HG03520 (cell line): ENCODE measurements around the gene PHACTR1.
"Not testable (repeated sequence)": the region's sequence is repeated elsewhere in the genome, so short reads cannot be mapped to it uniquely, and the experiment has no call there.

Source experiments
- ATAC-seq: cut with Tn5 transposase; IDR thresholded peaks from one replicate; pipeline ENCODE4 v1.9.1; 2021; ENCODE audit warnings: mild to moderate bottlenecking, moderate library complexity; ENCODE audit not compliant: unreplicated experiment

The PHACTR1 gene

DNA sequence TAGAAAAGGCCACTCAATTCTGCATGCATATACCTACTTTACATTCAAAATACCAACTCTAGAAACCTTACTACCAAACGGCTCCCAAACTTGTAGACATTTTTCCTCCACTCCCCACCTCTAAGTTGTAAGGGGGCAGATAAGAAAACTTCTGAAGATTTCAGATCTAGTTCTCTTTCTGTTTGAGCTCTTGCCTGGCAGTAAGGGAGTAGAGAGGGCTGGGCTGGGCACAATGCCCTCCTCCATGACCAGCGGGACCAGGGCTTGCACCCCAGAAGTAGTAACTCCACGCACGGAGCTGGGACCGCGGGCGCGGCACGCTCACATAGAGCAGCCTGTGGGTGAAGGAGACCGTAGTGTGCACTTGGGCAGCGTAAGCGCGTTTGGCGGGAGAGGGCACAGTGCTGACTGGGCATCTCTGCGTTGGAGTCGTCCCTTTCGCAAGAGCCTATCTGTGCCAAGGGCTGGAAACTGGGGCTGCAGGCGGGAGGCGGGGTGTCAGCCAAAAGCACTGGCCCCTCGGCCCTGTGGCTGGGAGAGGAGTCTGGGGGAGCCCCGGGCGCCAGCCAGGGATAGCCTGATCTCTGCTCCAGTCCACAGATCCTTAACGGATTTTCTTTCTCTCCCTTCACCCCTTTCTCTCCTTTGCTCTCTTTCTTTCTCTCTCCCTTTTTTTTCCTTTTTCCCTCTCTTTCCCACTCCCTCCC is 32.4 kb downstream of the PHACTR1 start:
- ATAC-seq: no peak

DNA sequence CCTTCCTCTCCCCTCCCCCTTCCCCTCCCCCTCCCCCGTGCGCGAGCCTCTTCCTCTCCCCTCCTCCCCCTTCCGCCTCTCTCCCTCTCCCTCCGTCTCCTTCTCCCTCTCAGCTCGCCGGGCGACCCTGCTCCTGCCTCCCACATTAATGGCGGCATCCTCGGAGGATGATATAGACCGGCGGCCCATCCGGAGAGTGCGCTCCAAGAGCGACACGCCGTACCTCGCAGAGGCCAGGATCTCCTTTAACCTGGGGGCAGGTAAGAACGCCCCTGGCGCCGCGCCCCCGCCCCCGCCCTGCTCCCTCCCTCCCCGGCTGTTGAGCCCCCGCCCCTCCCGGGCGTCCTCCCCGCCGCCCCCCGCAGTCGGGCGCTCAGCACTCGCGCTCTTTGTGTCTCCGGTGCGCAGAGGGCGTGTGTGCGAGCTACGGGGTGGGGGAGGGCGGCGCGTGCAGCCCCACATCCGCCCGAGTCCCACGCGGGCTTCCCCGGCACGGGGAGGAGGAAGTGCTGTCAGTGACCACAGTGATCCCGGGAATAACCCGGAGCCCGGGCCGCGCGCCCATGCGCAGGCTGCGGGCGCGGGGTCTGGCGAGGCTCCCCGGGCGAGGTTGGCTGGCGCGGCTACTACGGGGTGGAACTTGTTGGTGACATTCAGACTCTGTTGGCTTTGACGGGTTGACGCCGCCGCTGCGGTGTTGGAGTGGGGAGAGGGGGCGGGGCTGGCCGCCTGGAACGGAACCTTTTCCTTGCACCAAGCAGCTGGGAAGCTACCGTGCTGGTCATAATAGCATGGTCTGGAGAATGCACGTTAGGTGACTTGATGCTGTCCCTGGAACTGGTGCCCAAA is 33.2 kb downstream of the PHACTR1 start:
- no peak for ATAC-seq

DNA sequence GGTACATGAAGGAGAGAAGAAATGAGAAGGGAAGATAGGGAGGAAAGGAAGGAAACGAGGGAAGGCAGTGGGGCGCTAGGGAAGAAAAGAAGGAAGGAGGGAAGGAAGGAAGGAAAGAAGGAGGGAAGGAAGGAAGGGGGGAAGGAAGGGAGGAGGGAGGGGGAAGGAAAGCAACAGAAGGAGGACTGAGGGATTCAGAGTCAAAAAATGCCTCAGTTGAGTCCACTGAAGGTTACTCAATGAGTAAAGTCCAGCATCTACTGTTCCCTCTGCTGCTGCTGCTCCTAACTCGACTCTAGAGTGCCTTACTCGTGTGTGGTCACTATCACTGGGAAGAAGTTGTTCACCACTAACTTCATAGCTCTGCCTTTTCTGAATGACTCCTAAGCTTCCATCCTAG is 33.8 kb downstream of the PHACTR1 start:
- no peak for ATAC-seq

DNA sequence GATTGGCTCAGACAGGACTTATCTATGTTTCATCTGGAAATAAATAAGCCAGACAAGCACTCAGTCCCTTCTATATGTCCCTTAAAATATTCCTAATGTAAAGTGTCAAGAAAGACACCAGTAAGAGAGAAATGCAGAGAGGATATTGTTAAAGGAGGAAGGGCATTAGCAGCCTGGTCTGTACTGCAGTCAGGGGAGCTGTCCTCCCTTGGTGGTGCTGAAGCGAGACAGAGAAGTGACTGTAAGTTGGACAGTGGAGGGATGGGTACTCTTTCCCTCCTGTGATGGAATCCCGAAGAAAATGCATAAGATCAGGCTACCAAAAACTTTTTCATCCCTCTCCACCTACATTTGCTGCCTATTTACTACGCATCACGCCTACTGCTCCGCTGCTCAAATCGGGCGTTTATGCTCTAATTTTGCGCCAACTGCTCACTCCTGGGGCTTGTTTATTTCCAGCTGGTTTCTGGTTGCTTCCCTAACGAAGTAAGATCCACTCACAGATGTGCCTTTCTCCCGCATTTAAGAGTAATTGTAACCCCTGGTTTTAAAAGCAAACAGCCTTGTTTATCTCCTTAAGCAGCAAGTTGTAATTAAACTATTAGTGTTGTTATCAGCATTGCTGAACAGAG is 35.2 kb downstream of the PHACTR1 start:
- no peak for ATAC-seq

DNA sequence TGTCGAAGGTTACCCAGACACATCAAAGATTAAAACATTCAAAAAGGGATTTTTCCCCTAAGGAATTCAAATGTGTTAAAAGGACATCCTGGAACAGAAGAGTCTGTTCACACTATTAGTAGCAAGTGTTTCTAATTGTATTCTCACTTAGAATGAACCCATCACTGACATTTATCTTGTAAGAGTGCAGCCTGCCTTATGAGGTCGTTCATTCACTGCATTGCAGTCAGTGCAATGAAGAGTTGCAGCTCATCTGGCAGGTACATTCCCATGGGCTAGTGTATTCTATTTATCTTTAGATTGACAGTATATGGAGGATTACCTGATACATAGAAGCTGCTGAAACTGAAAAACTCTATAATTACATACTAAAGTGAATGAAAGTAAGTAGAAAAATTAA is 36.5 kb downstream of the PHACTR1 start:
- no peak for ATAC-seq

DNA sequence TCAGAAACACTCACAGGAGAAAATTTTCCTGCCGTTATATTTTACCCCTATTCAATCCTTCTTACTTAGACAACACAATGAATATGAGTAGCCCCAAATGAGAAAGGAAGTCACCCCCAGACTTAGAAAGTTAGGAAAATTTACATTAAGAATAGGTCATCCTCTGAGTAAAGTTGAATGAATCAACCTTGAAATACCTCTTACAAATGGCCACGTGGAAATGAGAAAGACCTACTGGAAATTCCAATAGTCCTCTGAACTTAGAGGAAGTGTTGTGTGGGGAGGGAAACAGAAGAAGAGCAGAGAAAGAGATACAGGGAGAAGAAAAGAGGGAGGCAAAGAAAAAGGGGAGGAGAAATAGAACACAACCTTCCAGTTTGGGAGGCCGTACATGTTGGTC is 43.7 kb downstream of the PHACTR1 start:
- no peak for ATAC-seq

DNA sequence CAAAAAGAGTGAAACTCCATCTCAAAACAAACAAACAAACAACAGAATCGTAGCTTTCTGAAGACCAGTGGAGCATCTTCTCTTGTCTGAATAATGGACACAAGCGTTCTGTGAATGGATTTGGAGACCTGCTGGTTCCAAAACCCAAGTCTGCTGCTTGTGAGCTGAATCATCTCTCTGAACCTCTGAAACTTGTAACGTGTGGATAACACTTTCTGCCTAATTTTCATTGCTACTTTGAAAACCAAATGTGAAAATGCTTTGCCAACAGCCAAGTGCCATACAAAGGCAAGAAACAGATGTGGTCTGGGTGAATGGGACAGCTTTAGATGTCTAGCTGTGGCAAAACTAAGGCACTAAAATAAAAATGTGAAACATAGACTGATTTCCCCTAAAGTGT is 44.3 kb downstream of the PHACTR1 start:
- no peak for ATAC-seq

DNA sequence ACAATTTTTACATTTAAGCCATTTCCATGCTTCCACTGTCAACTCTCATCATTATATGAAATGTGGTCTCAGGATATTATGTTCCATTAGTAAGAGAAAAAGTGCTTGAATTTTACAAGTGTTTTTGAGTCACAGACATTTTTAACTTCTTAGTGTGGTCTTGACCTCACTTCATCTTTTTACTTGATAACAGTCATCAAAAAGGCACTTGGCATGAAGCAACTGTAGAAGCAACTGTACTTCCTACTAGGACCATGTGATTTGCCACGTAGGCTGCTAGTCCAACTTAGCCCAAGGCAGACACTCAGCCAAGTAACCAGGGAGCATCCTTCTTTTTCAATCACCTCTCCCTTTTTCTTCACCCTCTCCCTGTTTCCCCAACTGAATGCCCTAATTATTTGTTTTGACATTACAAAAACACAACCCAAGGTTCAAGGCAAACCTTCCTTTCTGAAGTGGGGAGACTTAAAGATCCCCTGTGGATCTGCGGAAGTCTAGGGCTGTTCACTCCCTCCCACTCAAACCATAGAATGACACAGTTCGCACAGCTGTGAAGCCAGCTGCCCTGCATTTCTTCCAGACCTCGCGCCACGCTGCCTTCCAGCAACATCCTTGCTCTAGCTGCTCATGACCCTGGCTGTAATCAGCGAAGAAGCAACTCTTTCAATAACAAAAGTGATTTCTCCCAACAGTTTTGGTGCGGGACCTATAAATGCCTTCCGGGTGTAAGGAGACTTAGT is 45.0 kb downstream of the PHACTR1 start:
- ATAC-seq: no peak

DNA sequence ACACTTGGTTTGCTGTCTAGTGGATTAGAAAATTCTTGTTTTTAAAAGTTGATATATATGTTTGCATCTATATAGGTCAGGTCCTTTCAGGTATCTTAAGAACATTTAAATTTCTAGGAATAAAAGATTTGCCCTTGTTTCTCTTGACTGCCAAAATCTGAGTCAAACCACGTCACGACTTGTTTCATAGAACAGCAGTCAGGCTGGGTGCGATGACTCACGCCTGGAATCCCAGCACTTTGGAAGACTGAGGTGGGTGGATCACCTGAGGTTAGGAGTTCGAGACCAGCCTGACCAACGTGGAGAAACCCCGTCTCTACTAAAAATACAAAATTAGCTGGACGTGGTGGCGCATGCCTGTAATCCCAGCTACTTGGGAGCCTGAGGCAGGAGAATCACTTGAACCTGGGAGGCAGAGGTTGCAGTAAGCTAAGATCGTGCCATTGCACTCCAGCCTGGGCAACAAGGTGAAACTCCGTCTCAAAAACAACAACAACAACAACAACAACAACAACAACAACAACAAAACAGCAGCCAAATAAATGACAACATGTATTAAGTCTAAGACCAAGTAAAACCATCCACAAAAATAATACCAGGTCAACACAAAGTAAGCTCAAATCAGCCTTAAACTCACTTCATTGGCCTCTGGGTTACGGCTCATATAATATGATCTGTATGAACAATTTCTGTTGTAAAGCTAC is 46.3 kb downstream of the PHACTR1 start:
- ATAC-seq: not testable (repeated sequence)

DNA sequence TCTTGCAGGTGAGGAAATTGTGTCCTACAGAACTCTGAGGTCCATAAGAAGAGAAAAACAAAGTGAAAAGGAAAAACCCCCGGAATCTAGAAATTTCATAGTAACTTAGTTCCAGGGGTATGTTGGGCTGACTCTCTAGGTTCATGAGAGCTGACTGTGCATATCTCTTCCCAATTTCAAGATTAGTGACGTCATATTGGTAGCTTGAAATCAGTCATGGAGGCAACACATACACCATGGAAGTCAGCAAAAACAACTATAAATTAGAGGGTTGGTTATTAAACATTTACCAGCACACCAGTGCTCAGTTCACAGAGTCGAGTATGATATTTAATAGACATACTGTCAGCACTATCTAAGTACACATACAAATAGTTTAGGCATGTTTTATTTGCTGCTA is 49.8 kb downstream of the PHACTR1 start:
- ATAC-seq: no peak

DNA sequence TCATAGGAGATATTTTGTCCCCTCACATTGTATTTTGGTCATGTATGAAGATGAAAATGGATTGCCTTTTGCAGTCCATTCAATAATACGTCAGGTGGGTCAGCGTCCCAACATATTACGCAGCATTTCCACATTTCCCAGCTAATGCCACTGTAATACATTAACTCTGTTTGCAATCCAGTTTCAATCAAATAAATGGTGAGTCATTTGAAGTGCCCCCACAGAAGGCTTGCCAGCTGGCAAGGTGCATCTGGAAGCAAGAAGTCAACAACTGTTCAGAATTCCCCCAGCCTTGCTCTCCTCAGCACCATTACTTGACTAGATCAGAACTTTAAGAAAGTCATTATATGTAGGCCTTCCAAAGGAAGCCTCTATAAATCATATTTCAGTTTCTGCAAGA is 50.4 kb downstream of the PHACTR1 start:
- ATAC-seq: no peak

DNA sequence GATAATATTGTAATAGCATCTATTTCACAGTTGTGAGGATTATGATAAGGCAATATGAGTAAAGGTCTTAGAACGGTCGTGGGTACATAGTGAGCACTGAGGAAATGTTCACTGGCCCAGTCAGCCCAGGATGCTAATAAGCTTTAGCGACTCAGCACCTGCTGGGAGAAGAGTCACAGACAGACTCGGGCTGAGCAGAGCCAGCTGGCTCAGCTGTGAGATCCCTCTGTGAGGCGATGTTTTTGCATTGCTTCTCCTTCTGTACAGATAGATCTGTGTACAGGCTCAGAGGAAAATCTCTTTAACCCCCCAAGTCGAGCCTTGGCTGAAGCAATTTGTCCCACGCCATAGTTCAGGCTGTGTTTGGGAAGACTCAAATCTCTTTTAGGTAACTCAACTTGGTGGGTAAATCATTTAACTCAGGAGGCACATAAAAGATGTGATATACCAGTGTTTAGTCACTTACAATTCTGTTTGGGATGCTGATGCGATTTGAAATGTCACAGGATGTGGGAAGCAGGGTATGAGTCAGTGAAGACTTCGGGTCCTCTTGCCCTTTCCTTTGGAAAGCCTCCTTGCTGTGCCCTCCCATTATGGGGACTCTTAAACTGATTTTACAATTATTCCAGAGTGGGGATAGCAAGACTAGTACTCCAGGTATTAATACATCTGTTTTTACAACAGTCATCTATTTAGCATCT is 53.1 kb downstream of the PHACTR1 start:
- ATAC-seq: no peak

DNA sequence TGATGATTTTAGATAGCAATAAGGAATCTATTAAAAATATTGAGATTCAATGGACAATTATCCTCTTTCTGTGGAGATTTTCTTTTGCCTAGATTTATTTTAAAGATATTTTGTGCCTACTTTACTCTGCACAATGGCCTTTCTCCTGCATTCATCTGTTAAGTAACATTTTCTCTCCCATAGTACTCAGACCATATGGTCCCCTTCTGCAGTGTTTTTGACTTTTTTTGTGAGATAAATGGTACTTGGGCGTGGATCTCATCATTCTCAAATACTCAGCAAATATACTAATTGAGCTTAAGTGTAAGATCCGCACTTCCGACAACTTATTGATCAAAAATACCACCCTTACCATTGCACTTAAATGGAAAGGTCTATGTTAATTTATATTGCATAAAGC is 55.8 kb downstream of the PHACTR1 start:
- no peak for ATAC-seq

DNA sequence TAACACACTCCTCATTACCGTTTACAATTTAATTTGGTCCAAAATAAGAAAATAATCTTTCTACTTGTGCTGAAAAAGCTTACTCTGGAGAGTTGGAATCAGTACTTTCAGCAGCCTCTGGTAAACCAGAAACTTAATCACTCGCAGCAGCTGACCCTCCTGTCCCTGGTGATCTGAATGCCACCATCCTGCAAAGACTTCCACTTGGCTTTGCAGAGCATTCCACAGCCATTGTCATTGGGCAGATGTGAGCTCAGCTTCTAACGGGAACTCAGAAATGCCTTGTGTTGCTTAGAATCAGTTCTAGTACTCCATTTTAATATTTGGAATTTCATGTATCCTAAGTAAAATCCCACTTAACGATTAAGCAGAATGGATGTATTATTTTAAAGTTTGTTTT is 59.7 kb downstream of the PHACTR1 start:
- no peak for ATAC-seq

DNA sequence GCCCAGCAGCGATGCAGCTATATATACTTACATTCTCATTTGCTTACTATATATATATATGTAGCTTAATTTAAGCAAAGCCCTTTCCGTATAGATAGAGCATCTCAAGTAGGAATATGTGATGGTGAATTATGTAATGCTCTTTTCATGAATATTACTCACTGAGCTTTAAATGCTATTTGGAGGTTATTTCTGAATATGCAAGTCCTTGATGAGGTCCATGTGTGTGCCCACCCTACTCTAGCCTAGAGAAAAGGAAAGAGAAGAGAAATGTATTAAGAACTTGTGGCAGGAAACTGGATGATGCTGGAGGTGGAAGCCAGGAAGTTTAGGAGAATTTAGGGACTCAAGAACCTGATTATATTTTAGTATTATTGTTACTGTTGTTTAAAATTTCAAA is 63.2 kb downstream of the PHACTR1 start:
- ATAC-seq: no peak

DNA sequence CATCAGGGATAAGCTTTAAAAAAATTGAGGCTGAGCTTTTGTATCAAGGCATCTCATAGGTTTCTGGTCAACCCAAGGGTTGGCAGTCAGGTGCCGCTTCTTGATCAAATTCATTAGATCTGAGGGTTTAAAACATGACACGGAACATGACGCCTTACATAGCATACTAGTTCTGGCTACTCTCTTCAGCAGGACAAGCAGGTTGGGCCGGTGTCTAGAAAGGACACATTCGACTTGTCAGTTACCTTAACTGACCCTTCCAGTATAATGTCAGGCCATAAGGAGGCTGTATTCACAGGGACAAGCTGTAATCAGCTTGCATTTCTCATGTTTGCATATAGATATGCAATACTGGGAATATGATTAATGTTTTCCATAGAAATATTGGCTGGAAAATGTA is 65.6 kb downstream of the PHACTR1 start:
- ATAC-seq: no peak

DNA sequence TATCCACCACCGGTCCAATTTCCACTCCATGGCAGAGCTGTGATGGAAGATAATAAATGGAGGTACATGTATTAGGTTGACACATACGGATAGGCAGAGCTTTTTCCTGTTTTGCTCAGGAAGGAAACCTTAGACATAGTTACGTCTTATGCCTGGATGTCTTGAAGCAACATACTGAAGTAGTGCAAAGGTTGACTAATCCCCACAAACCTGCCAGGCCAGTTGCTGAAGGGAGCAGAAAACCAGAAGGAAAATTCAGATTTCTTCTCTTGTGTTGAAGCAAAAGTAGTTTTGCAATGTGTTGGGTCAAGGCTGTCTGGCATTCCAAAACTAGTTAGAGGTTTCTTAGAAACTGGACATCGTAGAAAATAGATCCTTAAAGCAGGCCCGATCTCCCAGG is 68.7 kb downstream of the PHACTR1 start:
- no peak for ATAC-seq

DNA sequence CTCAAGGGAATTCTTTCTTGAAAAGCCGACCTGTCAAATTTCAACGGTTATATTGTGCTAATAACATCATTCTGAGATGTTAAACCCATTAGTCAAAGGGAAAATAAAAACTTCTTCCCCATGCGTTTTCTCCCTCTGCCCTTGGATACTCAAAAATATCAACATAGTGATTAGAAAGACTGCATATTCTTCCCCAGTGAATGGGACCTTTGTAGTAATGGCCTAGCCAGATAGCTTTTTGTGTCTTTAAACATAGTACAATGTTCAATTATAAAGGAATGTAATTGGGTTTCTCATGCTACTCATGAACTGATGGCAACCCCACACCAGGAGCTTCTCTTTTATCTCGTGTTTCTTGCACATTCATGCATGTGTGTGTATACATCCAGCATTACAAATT is 69.4 kb downstream of the PHACTR1 start:
- no peak for ATAC-seq

DNA sequence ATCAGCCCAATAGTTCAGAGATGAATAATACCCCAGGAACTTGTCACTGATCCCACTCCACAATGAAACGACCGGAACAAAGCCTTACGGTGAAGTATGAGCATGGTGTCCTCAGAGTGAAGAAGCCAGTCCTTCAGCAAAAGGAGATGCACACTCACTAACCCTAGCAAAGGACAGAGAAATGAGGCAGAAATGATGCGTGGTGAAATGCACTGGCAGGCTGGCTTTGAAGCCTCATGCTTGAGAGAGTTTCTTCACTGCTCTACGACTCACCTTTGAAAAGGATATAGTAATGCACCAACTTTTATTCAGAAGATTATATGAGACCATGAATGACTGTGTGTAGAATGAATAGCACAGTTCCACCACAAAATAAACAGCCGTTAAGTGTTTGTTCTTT is 74.8 kb downstream of the PHACTR1 start:
- no peak for ATAC-seq

DNA sequence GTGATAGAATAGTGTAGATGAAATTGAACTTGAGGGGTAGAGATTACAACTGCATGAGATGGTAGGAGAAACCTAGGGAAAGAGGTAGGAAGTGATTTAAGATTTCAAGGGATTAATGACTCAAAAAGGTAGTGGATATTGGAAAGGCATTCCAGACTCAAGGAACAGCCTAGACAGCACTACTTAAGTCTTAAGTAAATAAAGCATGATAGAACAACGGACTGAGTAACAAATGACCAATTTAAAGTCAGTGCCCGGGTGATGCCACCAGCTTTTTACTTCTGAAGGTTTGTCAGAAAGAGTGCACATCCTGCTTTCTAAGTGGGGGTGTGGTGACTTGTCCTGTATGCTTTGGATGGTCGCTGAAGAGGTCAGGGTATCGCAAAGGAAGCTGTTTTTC is 81.8 kb downstream of the PHACTR1 start:
- no peak for ATAC-seq
